Heart left ventricle (tissue), 16 donors: ENCODE measurements around the gene ARHGAP15. TPM values are rescaled to one million over a fixed set of nuclear protein-coding genes. Genes with fewer than 3 reads are reported as not detected.
A peak's percentile ranks its signal among the peaks of the same experiment; 100 is the strongest.

Experiments used
- ATAC-seq, 4 donors: fragments of 200-7000 bp; cut with Tn5 transposase; one replicate each; pipeline ENCODE4 v1.9.1; 2020 to 2022; ENCODE audit warnings: moderate library complexity in 4 of 4, mild to moderate bottlenecking in 3 of 4, moderate number of reproducible peaks in 1 of 4
- DNase-seq, 5 donors: peaks; one replicate each; pipeline ENCODE4 v3.0.0-alpha.2; 2020
- H3K27ac ChIP-seq, 12 donors: fragments of 200-600 bp; sonication (generic) in 4 of 12; one replicate each; pipeline versions ENCODE4 v1.5.0 to v1.8.0; 2016 to 2022; ENCODE audit warnings: mild to moderate bottlenecking in 2 of 12
- H3K27me3 ChIP-seq, 9 donors: fragments of 200-600 bp; sonication (generic) in 2 of 9; one replicate each; pipeline versions ENCODE4 v1.5.1 to v1.8.0; 2016 to 2022; ENCODE audit warnings: mild to moderate bottlenecking in 3 of 9
- H3K36me3 ChIP-seq, 9 donors: fragments of 200-600 bp; sonication (generic) in 2 of 9; one replicate each; pipeline versions ENCODE4 v1.5.0 to v1.8.0; 2018 to 2022; ENCODE audit warnings: mild to moderate bottlenecking in 2 of 9
- H3K4me1 ChIP-seq, 12 donors: fragments of 200-600 bp; sonication (generic) in 4 of 12; one replicate each; pipeline versions ENCODE4 v1.5.0 to v1.8.0; 2016 to 2022; ENCODE audit warnings: mild to moderate bottlenecking in 3 of 12
- H3K4me3 ChIP-seq, 12 donors: fragments of 200-600 bp; sonication (generic) in 4 of 12; one replicate each; pipeline versions ENCODE4 v1.5.0 to v1.8.0; 2017 to 2022; ENCODE audit warnings: mild to moderate bottlenecking in 9 of 12, moderate library complexity in 4 of 12
- H3K9me3 ChIP-seq, 12 donors: fragments of 200-600 bp; sonication (generic) in 4 of 12; one replicate each; pipeline versions ENCODE4 v1.5.0 to v1.8.0; 2016 to 2022; ENCODE audit warnings: mild to moderate bottlenecking in 1 of 12
- POLR2A ChIP-seq, 2 donors: fragments of 450-650 bp; IDR thresholded peaks; one replicate each; pipeline ENCODE4 v1.6.1; 2017; ENCODE audit warnings: antibody characterized with exemption in 2 of 2, mild to moderate bottlenecking in 2 of 2, moderate library complexity in 2 of 2
- WGBS, 4 donors: extraction: QIAGEN DNeasy Blood & Tissue Kit in 2 of 4; methylation state at CpG; one replicate each; pipeline versions ENCODE4 v1.1.5 to v1.1.7; 2013 to 2018; 5-methylcytosine and 5-hydroxymethylcytosine counted together
- intact Hi-C, 10 donors: fragments of 100-400 bp; cut with DNase I; formaldehyde crosslinking; loops; one replicate each; pipeline versions ENCODE4 v1.11.1 to v1.14.2; 2022
- long read RNA-seq, 3 donors: library from polyadenylated mRNA; unstranded; transcript quantifications; one replicate each; pipeline ENCODE4 v2.0.0, GENCODE V29; 2020 to 2021
- polyA plus RNA-seq, 2 donors: library from polyadenylated mRNA; stranded (reverse); fragments of 200-250 nt; gene quantifications; one replicate each; pipeline ENCODE4 v1.2.3, GENCODE V29; 2013
- total RNA-seq, 9 donors: library from RNA; depleted of rRNA in 2 of 9; stranded (reverse); fragments of >200 nt in 2 of 9; fragmentation: NEBNext Ultra II Directional in 3 of 9; extraction: Animal tissue kit (Norgen Biotek cat#: 25700) in 3 of 9; gene quantifications; one replicate each; pipeline versions ENCODE4 v1.1.0 to v1.2.4, GENCODE V29; 2016 to 2023
- TF ChIP-seq, protein P1 (sequence below), 12 donors: fragments of 200-600 bp; sonication (generic) in 4 of 12; IDR thresholded peaks; one replicate each; pipeline versions ENCODE4 v1.5.0 to v1.8.0; 2018 to 2022; ENCODE audit warnings: antibody characterized with exemption in 12 of 12, mild to moderate bottlenecking in 5 of 12
- donor health status: ischemic (EF 13 %, LVEDD 7.1; RV severe dilation, severe dysfunction).
- donor health status: healthy with polysubstance abuse.
- donor health status: DM: no; HTN: yes; CAD: no.
- donor health status: DM: no; HTN: no; CAD: no.
- donor health status: ischemic (EF 25% LVEDD 6.9; RV normal size, moderate dysfunction).
- donor health status: ischemic (EF 25% LVEDD 5.7; RV mildly dilated, moderate dysfunction).
- donor health status: healthy.
- donor health status: DM: yes; HTN: yes; CAD: no.
- donor health status: ischemic (EF 35%, LVEDD 5.7; RV mildly dilated, moderate dysfunction).
- donor health status: nonischemic (EF 11% LVEDD 7.7; RV severe dilation, severe dysfunction).
- donor health status: DM: yes; HTN: yes; CAD: no.
- donor health status: PGD.
- donor health status: ischemic (EF 29% LVEDD 5.4; RV normal size, mild dysfunction).
- donor health status: nonischemic (EF 23%, LVEDD 6.1; RV moderate dilation, normal function).

Gene ARHGAP15
- total RNA-seq (1 to 10 TPM; 1.8 to 8.7 (median 3.6) TPM), polyA plus RNA-seq (1 to 10 TPM; 1.3 to 3.1 TPM)
- long read RNA-seq, donor 1, partial matches to known transcripts: 1 of 2 reads
- long read RNA-seq, donor 1, other reads (novel, unspliced or antisense): 1 of 2 reads
- long read RNA-seq, donor 2, partial matches to known transcripts: 4 of 7 reads
- long read RNA-seq, donor 2, other reads (novel, unspliced or antisense): 1 of 7 reads
- long read RNA-seq, donor 3, partial matches to known transcripts: 2 of 2 reads
- long read RNA-seq, donor 3, other reads (novel, unspliced or antisense): 0 of 2 reads

DNA sequence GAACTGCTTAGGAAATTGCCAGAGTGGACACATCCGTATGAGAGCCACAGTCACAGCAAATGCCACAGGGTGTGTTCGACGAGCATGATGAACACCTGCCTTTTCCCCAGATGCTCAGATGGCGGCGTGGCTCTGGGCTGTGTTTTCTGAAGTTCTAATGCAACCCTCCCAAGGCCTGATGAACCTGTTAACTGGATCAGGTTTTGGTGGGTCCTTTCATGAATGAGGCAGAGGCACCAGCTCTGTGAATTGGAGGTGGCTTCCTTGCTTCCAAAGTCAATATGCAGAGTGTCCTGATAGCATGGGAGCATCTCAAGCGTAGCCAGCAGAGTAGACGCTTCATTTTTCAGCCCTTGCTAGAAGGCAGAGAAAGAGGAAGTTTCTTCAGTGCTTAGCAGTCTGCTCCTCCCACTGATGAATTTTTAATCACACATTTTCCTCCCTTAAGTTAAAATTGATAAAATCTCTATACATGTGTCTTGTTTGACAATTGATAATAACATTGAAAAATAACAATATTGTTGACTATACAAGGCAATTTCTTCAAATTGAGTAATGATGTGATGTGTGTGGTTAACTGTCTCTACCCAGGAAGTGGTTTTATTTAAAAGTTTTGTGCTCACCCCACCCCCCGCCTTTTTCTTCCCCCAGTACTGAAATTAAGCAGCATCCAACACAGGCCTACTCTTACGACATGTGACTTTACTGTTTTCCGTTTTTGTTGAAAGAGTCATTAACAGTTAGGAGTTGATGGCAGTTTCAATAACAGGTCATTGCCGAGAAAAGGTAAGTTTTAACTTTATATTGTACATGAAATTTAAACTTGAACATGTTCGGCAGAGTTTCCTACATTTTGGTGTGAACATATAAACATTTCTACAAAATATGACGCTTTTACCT is at the start of gene ARHGAP15:
Gene ARHGAP15, plus strand, starts transcription at position 739 of the 900 bp plus-strand sequence.
- H3K4me3 ChIP-seq: peak within 1 kb of the TSS in 4 of 12 donors; percentile 7 to 55 (median 22)
- 61 to 77% (median 71%) methylated on average over 13 of the region's 13 CpGs for WGBS, 4 donors
- peak in 3 of 5 donors; percentile 18 to 32 (median 24) for DNase-seq

GRCh38 chr2:143081616-143082015 is 47.6 kb upstream of the ARHGAP15 start:
- no peak overlapping the region for H3K27ac ChIP-seq
- peaks cover 0 to 10% (median 0%) of the 10 kb centered on the region in 12 donors for H3K9me3 ChIP-seq
- H3K36me3 ChIP-seq: no peaks in the 10 kb centered on the region
- intact Hi-C loops: no loop called here
- no peaks in the 10 kb centered on the region for H3K27me3 ChIP-seq
- DNase-seq (no peak), ATAC-seq (no peak)
- 72 to 92% (median 84%) methylated on average over 1 of the region's 1 CpG for WGBS, 4 donors
- peaks cover 0 to 18% (median 0%) of the 10 kb centered on the region in 12 donors for H3K4me1 ChIP-seq
- TF ChIP-seq, protein P1, sequence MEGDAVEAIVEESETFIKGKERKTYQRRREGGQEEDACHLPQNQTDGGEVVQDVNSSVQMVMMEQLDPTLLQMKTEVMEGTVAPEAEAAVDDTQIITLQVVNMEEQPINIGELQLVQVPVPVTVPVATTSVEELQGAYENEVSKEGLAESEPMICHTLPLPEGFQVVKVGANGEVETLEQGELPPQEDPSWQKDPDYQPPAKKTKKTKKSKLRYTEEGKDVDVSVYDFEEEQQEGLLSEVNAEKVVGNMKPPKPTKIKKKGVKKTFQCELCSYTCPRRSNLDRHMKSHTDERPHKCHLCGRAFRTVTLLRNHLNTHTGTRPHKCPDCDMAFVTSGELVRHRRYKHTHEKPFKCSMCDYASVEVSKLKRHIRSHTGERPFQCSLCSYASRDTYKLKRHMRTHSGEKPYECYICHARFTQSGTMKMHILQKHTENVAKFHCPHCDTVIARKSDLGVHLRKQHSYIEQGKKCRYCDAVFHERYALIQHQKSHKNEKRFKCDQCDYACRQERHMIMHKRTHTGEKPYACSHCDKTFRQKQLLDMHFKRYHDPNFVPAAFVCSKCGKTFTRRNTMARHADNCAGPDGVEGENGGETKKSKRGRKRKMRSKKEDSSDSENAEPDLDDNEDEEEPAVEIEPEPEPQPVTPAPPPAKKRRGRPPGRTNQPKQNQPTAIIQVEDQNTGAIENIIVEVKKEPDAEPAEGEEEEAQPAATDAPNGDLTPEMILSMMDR (IDR thresholded peaks at IDR 0.05): no peak
- TF ChIP-seq POLR2A (IDR thresholded peaks at IDR 0.05): no peak
- no peak overlapping the region for H3K4me3 ChIP-seq

More for the DNA sequence above, at the start of gene ARHGAP15:
- H3K27ac ChIP-seq: peak within 1 kb of the TSS in 2 of 12 donors; percentile 22 to 92
- H3K9me3 ChIP-seq: no peaks in the 10 kb centered on the region
- no peaks in the 10 kb centered on the region for H3K27me3 ChIP-seq
- peaks cover 0 to 44% (median 0%) of the 10 kb centered on the region in 12 donors for H3K4me1 ChIP-seq
- intact Hi-C loops: no loop called here
- no peaks in the 10 kb centered on the region for H3K36me3 ChIP-seq
- ATAC-seq: peak in 3 of 4 donors; percentile 26 to 69 (median 64)
- TF ChIP-seq, protein P1 (IDR thresholded peaks at IDR 0.05): no peak
- no peak for TF ChIP-seq POLR2A (IDR thresholded peaks at IDR 0.05)

DNA sequence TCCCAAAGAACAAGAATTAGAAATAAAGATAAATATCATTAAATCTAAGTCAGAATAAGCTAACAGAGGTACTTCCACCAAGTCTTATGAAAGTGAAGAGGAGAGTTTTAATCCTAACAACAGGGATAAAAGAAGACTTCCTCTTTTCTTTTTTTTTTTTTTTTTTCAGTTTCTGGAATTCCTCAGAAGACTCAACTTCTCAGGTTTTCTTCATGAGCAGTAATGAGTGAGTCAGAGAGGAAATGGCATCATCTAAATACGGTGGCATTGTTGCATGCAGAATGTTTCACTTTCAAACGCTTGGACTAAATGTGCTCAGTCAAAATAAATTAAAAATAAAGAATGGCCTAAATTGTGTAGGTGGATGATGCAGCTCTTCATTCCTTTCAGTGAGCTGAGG is 45.6 kb upstream of the ARHGAP15 start:
- intact Hi-C loops: no loop called here
- H3K27ac ChIP-seq: peak overlapping the region in 1 of 12 donors; percentile 75
- H3K9me3 ChIP-seq: peaks cover 0 to 10% (median 0%) of the 10 kb centered on the region in 12 donors
- peak overlapping the region in 1 of 12 donors; percentile 8 for H3K4me3 ChIP-seq
- no peak for DNase-seq
- peaks cover 0 to 22% (median 0%) of the 10 kb centered on the region in 12 donors for H3K4me1 ChIP-seq
- no peaks in the 10 kb centered on the region for H3K36me3 ChIP-seq
- TF ChIP-seq POLR2A (IDR thresholded peaks at IDR 0.05): no peak
- TF ChIP-seq, protein P1 (IDR thresholded peaks at IDR 0.05): no peak
- no peak for ATAC-seq
- WGBS, 4 donors: 38 to 55% (median 47%) methylated on average over 2 of the region's 2 CpGs
- H3K27me3 ChIP-seq: no peaks in the 10 kb centered on the region

- no peak overlapping the region for H3K4me3 ChIP-seq
- no peaks in the 10 kb centered on the region for H3K36me3 ChIP-seq
- H3K9me3 ChIP-seq: peaks cover 0 to 10% (median 0%) of the 10 kb centered on the region in 12 donors
- intact Hi-C loops: no loop called here
- ATAC-seq (no peak), DNase-seq (no peak)
- H3K27me3 ChIP-seq: no peaks in the 10 kb centered on the region
- H3K4me1 ChIP-seq: peaks cover 0 to 22% (median 0%) of the 10 kb centered on the region in 12 donors
- no peak for TF ChIP-seq POLR2A (IDR thresholded peaks at IDR 0.05)
- TF ChIP-seq, protein P1 (IDR thresholded peaks at IDR 0.05): no peak
- WGBS, 4 donors: 54 to 73% (median 68%) methylated on average over 2 of the region's 2 CpGs
- H3K27ac ChIP-seq: peak overlapping the region in 1 of 12 donors; percentile 75
These were observed 44.8 kb upstream of the ARHGAP15 start for GRCh38 chr2:143084462-143084861.
